Ascending aorta (tissue), 2 donors: Measurements from ENCODE around the gene CRYBA4. TPM values are rescaled to one million over a fixed set of nuclear protein-coding genes. Genes with fewer than 3 reads are reported as not detected.

Experiments
- DNase-seq, 2 donors: peaks; one replicate each; pipeline ENCODE4 v3.0.0-alpha.2; 2019; ENCODE audit warnings: low spot score in 2 of 2
- H3K27ac ChIP-seq, 2 donors: fragments of 200-600 bp; sonication (generic); one replicate each; pipeline ENCODE4 v1.5.1; 2016 to 2017; ENCODE audit warnings: mild to moderate bottlenecking in 1 of 2
- H3K27me3 ChIP-seq: fragments of 200-600 bp; sonication (generic); one replicate; pipeline ENCODE4 v1.5.1; 2017
- H3K36me3 ChIP-seq, 2 donors: fragments of 200-600 bp; sonication (generic); one replicate each; pipeline ENCODE4 v1.5.1; 2016
- H3K4me1 ChIP-seq, 2 donors: fragments of 200-600 bp; sonication (generic); one replicate each; pipeline ENCODE4 v1.5.1; 2016 to 2017; ENCODE audit warnings: mild to moderate bottlenecking in 1 of 2
- H3K4me3 ChIP-seq, 2 donors: fragments of 200-600 bp; sonication (generic); one replicate each; pipeline ENCODE4 v1.5.1; 2016 to 2017; ENCODE audit warnings: mild to moderate bottlenecking in 1 of 2
- H3K9me3 ChIP-seq, 2 donors: fragments of 200-600 bp; sonication (generic); one replicate each; pipeline ENCODE4 v1.5.1; 2016
- CTCF ChIP-seq, 3 experiments: fragments of 200-600 bp in 2 of 3; fragments of 450-650 bp in 1 of 3; sonication (generic) in 2 of 3; IDR thresholded peaks; one replicate each; pipeline ENCODE4 v1.5.1; 2016 to 2019; ENCODE audit warnings: antibody characterized with exemption in 3 of 3, mild to moderate bottlenecking in 1 of 3, moderate library complexity in 1 of 3
- intact Hi-C: fragments of 100-400 bp; cut with DNase I; formaldehyde crosslinking; loops from one replicate; pipeline ENCODE4 v1.15.1; 2023
- total RNA-seq: library from RNA; depleted of rRNA; stranded (reverse); fragments of >200 nt; gene quantifications from one replicate; pipeline ENCODE4 v1.1.0, GENCODE V29; 2016

CRYBA4 gene
- total RNA-seq, 1 donor from 2014 or later = not detected

GRCh38 chr22:26629988-26630761, 8.4 kb downstream of the CRYBA4 start:
- Histone ChIP-seq H3K27ac (no peak overlapping the region), H3K4me3 (no peak overlapping the region), H3K27me3 (no peaks in the 10 kb centered on the region), H3K36me3 (no peaks in the 10 kb centered on the region), H3K4me1 (no peaks in the 10 kb centered on the region), H3K9me3 (no peaks in the 10 kb centered on the region)
- no peak for DNase-seq
- intact Hi-C loops = no loop called here
- no peak for TF ChIP-seq CTCF (IDR thresholded peaks at IDR 0.05)

- intact Hi-C loops = no loop called here
Observed at GRCh38 chr22:26631282-26631681, 9.5 kb downstream of the CRYBA4 start.

GRCh38 chr22:26632422-26633155, 10.8 kb downstream of the CRYBA4 start:
- H3K4me3 ChIP-seq = no peak overlapping the region
- H3K4me1 ChIP-seq = no peaks in the 10 kb centered on the region
- DNase-seq = no peak
- H3K27ac ChIP-seq = no peak overlapping the region
- TF ChIP-seq CTCF (IDR thresholded peaks at IDR 0.05) = no peak
- no peaks in the 10 kb centered on the region for H3K27me3 ChIP-seq
- H3K9me3 ChIP-seq = no peaks in the 10 kb centered on the region
- intact Hi-C loops = no loop called here
- H3K36me3 ChIP-seq = no peaks in the 10 kb centered on the region

More at GRCh38 chr22:26631282-26631681, 9.5 kb downstream of the CRYBA4 start:
- no peaks in the 10 kb centered on the region for H3K4me1 ChIP-seq
- no peak for DNase-seq
- H3K4me3 ChIP-seq = no peak overlapping the region
- no peaks in the 10 kb centered on the region for H3K9me3 ChIP-seq
- H3K36me3 ChIP-seq = no peaks in the 10 kb centered on the region
- H3K27me3 ChIP-seq = no peaks in the 10 kb centered on the region
- no peak for TF ChIP-seq CTCF (IDR thresholded peaks at IDR 0.05)
- no peak overlapping the region for H3K27ac ChIP-seq

- H3K27ac ChIP-seq = no peak overlapping the region
- no peak for TF ChIP-seq CTCF (IDR thresholded peaks at IDR 0.05)
- no peaks in the 10 kb centered on the region for H3K27me3 ChIP-seq
- no peak overlapping the region for H3K4me3 ChIP-seq
- intact Hi-C loops = no loop called here
- no peaks in the 10 kb centered on the region for H3K4me1 ChIP-seq
- H3K9me3 ChIP-seq = no peaks in the 10 kb centered on the region
- H3K36me3 ChIP-seq = no peaks in the 10 kb centered on the region
- DNase-seq = no peak
Observed at GRCh38 chr22:26634189-26634588, 12.4 kb downstream of the CRYBA4 start.

GRCh38 chr22:26635117-26635516, 13.4 kb downstream of the CRYBA4 start:
- Histone ChIP-seq H3K27ac (no peak overlapping the region), H3K36me3 (no peaks in the 10 kb centered on the region), H3K9me3 (no peaks in the 10 kb centered on the region), H3K27me3 (no peaks in the 10 kb centered on the region), H3K4me1 (no peaks in the 10 kb centered on the region), H3K4me3 (no peak overlapping the region)
- DNase-seq = no peak
- intact Hi-C loops = no loop called here
- TF ChIP-seq CTCF (IDR thresholded peaks at IDR 0.05) = no peak
